ENCODE data around the gene RMND5A. TPM values are rescaled to one million over a fixed set of nuclear protein-coding genes. Genes with fewer than 3 reads are reported as not detected.

Gene RMND5A, protein sequence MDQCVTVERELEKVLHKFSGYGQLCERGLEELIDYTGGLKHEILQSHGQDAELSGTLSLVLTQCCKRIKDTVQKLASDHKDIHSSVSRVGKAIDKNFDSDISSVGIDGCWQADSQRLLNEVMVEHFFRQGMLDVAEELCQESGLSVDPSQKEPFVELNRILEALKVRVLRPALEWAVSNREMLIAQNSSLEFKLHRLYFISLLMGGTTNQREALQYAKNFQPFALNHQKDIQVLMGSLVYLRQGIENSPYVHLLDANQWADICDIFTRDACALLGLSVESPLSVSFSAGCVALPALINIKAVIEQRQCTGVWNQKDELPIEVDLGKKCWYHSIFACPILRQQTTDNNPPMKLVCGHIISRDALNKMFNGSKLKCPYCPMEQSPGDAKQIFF
- total RNA-seq (ENCODE audit: low replicate concordance): 14.7 and 17.4 TPM in 2 replicates

DNA sequence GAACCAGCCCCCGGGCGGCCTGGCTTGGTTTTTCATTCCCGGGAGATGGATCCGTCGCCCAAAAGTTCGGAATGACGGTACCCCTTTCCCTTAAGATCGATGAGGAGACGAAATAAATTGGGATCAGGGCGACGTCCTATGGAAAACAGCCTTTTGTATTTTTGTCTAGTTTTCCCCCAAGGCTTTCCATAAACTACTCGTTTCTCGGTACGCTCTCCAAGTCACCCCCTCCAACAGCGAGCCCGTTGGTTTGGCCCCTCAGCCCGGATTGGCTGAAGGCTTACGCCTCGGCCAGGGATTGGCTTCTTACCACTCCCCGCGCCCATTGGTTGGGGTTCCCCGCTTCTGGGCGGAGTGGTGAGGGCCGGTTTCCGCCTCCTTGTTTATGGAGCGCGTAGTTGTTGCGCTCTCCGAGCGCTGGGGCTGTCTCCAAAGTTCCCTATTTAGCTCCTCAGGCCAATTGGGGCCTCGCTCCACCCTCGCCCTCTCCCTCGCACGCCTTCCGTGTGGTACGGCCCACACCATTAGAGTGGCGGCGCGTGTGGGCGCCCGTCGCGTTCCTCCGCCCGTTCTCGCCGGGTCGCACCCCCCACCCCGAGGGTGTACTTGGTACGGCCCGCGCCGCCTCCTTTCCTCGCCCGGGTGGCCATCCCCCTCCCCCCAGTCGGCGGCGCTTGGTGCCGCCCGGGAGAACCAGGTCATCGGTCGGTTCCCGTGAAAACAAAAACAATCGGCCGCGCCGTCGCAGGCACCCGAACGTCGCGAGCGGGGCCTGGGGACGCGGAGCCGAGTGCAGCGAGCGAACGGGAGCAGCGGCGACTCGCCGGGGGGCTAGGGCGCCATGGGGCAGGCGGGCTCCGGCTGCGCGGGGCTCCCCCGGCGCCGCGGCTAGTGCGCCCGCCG, at the start of gene RMND5A:
Gene RMND5A, plus strand, starts transcription at position 655 of the 903 bp plus-strand sequence. CDS start 377 bp downstream, outside the sequence.

DNA sequence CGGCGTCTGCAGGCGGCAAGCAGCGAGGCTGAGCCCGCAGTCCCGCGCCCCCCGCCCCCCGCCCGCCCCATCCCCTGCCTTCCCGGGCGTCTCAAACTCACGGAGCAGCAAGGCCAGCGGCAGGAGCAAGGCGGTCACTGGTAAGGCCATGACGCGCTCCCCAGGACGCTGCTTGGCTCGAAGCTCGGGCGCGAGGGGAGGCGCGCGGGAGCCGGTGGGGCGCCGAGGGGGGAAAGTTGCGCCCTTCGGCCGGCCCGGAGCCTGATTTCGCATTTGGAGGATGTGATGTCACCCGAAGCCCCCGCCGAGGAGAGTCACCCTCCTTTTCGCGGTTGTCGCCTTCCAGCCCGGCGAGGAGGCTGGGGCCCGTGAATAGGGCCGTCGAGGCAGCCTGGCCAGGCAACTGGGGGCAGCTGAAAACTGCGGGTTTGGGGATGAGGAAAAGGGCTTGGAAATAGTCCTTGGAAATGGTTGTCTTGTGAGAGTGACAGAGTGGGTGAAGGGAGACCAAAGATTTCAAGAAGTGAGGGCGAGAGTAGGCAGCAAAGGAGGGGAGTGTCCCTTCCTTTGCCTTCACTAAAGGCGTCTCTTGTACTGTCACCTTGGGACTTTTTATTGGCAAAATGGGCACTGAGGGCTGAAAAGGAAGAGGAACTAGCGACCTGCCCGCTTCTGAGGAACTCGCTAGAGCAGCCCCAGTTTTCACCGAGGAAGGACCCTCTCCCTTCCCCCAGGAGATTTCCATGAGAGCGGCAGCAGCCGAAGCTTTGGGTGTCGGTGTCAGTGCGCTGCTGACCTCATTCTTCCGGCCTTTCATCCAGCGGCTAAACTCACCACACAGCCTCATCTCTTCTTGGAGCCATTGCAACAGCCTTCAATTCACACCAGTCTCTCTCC, 70.8 kb downstream of the RMND5A start, which contains the start of gene CD8A:
Gene CD8A, minus strand, starts transcription at position 238 of the 897 bp plus-strand sequence. Its CDS starts 88 bp downstream, at position 150.

Other genes starting within 250 kb of the RMND5A start
- gene CHMP3, start 156.8 kb upstream of the RMND5A start, total RNA-seq (ENCODE audit: low replicate concordance): 83.5 and 126 TPM in 2 replicates
- 8.4 and 11.0 TPM in 2 replicates for gene RNF103, start 96.4 kb upstream of the RMND5A start, total RNA-seq (ENCODE audit: low replicate concordance)
- not detected in 2 replicates for gene CD8A, start 70.6 kb downstream of the RMND5A start, total RNA-seq (ENCODE audit: low replicate concordance)
- gene CD8B, start 141.6 kb downstream of the RMND5A start, total RNA-seq (ENCODE audit: low replicate concordance): not detected in 2 replicates
- 0.15 and 0.47 TPM in 2 replicates for gene RGPD1, start 221.8 kb downstream of the RMND5A start, total RNA-seq (ENCODE audit: low replicate concordance)